Midbrain (tissue), 1 donor: Measurements from ENCODE around the gene INTS14.

Source experiments
- DNase-seq: peaks from one replicate; lab custom pipeline; 2025; lab: John Stamatoyannopoulos, UW

The INTS14 gene

DNA sequence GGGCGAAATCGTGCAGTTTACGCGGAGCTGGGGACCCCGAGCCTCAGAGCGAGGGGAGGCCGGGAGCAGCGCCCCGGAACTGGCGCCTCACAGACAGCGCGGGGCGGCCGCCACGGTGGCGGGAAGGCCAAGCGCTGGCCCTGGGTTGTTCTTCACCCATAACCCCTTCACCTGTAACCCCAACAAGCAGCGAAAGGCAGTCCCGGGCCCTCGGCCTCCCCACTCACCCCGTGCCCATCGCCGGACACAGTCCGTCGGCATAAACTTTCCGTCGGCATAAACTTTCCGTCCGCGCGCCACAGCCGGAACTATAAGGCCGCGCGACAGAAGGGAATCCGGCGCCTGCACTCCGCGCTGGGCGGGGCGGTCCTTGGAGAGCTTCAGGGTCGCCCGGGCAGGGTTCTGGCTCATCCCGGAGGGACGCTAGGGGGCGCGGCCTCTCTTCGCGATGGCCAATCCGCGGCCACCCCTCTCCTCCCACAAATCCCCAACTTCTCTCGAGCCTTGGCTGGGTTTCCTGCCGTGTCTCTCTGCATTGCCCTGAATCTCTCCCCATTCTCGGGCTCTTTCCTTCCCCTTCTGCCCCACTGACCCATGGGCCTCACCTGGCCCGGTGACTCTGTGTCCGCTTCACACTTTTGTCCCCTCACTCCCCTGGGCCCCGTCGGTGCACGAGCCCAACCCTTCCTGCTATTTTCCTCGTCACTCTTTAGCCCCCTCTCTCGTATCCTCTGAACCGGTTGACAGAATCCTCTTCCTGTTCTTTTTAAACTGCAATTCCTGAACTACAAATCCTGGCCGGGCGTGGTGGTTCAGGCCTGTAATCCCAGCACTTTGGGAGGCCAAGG is at the start of gene INTS14:
Gene INTS14, minus strand, starts transcription at position 261 of the 848 bp plus-strand sequence. CDS start 3,751 bp downstream, outside the sequence.
- DNase-seq: peak; percentile 97

DNA sequence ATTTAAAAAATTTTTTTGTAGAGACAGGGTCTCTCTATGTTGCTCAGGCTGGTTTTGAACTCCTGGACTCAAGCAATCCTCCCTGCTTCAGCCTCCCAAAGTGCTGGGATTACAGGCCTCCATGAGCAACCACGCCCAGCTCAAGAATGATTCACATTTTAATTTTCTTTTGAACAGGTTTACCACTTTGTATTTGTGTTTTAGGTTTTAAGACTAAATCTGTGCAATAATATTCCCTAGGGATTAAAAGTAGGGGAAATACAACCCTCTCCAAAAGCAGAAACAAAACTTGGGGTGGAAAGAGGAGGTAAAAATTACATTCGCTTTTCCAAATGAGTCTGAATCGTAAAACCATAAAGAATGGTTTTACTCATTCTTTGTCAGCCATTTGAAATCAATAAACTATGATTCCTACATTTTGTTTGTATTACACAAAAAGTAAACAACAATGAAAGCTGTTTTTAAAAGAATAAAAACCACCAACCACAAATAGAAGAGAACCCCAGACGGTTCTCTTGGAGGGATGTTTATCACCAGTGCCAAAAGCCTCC is 48.6 kb upstream of the INTS14 start:
- no peak for DNase-seq

DNA sequence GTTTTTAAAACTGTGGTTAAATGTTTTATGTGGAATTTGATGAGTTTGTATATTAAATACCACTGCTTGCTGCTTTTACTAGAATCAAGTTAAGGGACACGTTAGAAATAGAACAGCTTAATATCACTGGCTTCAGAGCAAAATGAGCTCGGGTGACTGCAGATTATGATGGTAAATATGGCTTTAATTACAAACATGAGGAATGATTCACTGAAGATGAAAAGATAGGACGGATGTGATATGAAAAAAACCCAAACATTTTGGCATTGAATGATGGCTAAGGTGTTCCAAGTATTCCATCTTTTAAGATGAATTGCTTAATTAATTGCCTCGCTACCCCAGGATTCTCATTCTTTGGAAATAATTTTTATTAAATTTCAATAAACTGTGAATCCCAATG is 44.5 kb upstream of the INTS14 start:
- DNase-seq: no peak

GRCh38 chr15:65655026-65655425 is 44.1 kb upstream of the INTS14 start:
- no peak for DNase-seq

DNA sequence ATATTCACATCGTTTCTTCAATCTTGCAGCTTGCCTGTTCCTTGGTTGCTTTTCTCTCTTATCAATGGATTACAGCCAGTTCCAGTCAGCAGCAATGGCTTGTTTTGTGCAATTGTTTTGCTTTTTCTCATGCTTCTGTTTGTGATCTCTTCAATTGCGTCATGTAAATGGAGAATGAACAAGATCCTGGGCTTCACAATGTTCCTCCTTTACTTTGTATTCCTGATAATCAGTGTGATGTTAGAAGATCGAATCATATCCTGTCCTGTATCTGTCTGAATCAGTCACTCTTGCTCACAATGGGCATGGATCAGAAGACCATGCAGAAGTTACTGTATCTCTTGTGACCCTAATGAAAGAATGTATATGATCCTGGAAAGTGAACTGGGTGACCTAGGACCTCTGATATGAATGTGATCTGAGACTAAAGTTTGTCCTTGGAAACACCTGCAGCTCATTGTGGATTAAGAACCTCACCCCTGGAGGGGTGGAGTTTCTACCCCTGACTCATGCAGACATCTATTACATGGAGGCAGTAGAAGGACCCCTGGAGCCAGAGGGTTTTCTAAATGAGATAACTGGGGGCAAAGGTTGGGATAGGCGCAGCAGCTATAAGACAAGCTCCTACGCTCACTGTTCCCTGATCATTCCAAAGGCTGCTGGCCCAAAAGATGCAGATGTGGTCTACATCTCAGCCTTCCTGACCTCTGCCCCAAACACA is 43.0 kb upstream of the INTS14 start:
- DNase-seq: no peak

GRCh38 chr15:65653341-65653740 is 42.4 kb upstream of the INTS14 start:
- no peak for DNase-seq

GRCh38 chr15:65651831-65652749 is 41.2 kb upstream of the INTS14 start:
- no peak for DNase-seq

DNA sequence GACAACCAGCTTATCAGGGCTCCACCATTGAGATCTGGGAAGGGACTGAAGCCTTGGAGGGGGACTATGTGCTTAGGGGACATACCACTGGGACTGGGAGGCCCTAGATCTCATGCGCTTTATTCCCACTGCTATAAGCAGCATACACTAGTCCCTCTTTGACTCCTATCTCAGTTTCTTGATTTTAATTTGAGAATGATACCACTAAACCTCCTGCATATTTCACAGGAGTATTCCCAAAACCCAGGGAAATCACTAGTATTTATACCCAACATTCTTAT is 40.1 kb upstream of the INTS14 start:
- DNase-seq: no peak

GRCh38 chr15:65650312-65651041 is 39.5 kb upstream of the INTS14 start:
- DNase-seq: no peak

DNA sequence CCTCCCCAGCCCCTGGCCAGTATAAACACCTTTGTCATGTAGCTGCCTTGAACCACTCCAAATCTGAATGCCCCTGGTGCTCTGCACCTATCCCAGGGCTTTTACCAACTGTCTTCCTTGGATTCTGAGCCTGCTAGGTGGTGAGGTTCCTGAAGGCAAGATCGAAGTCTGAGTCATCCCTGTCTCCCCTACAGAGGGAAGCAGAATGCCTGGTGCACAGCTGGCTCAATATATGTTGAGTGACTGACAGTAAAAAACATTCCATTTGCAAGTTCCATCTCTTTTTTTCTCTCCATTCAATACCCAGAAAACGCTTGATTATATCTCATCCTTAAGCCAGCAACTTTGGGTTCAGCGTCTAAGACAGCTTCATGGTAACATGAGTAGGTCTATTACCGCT is 35.6 kb upstream of the INTS14 start:
- no peak for DNase-seq

- DNase-seq: no peak
Measured at GRCh38 chr15:65645392-65645791, 34.5 kb upstream of the INTS14 start.

DNA sequence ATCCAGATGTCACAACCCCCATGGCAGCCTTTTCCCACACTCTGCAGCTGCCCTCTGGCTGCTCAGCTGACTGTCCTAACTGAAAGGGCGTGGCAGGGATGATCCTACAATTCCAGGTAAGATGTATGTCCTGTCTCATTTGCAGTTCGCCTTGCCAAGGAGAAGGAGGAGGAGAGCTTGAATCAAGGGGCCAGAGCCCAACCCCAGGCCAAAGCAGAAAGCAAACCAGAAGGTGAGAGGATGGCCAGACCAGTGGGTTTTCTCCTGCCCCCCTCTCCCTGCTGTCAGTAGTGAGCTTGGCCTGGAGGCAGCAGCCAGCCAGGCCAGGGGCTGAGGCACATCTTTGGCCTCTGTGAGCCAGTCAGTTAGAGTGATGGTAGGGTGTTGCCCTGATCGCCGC is 33.4 kb upstream of the INTS14 start:
- no peak for DNase-seq

DNA sequence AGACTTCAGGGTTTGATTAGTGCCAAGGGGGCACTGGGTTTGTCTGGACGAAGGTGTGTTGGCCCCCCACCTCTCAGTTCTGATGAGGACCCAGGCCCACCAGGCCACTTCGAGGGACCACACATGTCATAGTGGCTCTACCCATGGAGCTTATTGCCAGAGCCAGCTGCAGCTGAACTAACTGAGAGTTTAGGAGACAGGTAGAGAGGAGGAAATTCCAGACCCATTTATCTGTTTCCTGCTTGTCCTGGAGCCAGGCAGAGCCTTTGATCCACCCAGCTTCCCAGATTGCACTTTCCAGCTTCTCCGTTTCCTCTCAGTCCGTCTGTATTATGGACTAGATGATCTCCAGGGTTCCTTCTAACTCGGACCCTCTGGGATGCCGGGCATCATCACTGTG is 31.7 kb upstream of the INTS14 start:
- no peak for DNase-seq

DNA sequence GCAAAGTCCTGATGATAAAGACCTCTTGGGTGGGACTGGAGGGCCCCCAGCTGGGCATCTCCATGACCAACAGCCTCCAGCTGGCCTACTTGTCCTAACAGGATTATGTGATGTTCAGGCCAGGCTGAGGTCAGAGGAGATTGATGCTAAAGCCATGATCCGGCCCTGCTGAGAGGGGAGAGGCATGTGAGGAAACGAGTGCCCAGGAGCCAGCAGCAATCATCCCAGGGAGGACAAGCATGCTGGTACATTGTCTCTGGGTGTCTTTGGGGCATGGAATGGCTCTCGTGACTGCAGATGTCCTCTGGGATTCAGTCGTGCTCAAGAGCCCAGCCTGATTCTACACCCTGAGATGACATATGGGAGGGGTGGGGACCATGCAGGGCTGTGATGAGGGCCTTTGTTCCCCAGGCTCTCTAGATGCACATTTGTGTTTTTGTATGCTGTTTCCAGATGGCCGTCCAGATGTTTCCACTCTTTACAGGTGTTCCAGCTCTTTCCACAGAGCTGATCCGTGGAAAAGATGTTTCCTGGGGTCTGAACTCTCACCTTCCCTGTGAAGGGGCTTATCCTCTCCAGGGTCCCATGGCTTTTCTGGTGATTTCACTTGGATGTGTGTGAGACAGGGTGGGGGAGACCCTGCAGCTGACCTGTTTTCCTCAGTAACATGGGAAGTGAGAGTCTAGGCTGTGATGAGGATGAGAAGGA is 31.0 kb upstream of the INTS14 start:
- DNase-seq: peak; percentile 19

- no peak for DNase-seq
Measured at GRCh38 chr15:65639509-65639908, 28.6 kb upstream of the INTS14 start.

DNA sequence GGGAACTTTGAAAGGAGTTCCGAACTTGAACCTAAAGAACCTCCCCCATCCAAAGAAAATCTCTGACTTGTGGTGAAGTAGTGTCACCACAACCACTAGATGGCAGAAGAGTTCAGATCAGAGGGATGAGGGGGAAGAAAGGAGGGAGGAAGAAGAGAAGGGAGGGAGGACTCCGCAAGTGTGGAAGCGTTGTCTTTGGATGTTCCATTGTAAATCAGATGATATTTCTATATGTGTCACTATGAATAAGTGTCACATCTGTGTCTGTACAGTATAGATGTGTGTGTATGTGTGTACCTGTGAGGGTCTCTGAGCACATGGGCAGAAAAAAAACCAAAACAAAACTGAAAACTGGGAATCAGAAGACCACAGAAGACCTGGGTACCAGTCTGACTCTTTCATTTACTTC is 27.8 kb upstream of the INTS14 start:
- DNase-seq: peak; percentile 83

GRCh38 chr15:65638109-65638508 is 27.2 kb upstream of the INTS14 start:
- no peak for DNase-seq

GRCh38 chr15:65634356-65634755 is 23.4 kb upstream of the INTS14 start:
- no peak for DNase-seq

GRCh38 chr15:65633752-65634151 is 22.8 kb upstream of the INTS14 start:
- DNase-seq: no peak

DNA sequence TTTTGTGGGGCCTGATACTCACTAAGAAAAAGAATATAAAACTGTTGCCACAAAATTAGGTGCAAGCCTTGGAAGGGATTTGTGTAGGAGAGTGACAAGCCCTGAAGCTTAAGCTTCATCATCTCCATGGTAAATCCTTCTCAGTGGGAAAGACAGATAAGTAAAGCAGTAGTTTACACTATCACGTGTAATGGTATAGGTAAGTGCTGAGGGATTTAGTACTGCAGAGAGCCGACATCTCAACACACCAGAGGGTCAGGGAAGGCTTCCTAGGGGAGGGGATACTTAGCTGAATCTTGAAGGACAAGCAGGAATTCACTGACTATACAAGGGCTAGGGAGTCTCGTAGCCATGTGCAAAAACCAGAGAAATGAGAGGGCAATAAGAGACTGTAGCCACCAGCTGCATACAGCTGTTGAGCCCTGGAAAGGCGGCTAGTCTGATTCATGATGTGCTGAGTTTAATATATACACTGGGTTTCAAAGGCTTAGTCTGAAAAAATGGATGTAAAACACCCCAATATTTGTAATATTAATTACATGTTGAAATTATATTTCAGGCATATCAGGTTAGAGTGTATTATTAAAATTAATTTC is 21.9 kb upstream of the INTS14 start:
- no peak for DNase-seq
